Panc1 (cell line): ENCODE data around the gene CDSN. TPM values are rescaled to one million over a fixed set of nuclear protein-coding genes. Genes with fewer than 3 reads are reported as not detected.

ENCODE experiments used
- ATAC-seq: fragments of 200-7000 bp; cut with Tn5 transposase; 2 replicates; pipeline ENCODE4 v1.9.1; 2020; ENCODE audit warnings: mild to moderate bottlenecking, moderate library complexity
- BruUV-seq: library from RNA; stranded (reverse); fragments of 400-500 nt; replicated peaks from 2 replicates; lab custom pipeline; 2021; lab: Mats Ljungman, UMichigan
- CTCF ChIA-PET: fragments of 300-600 bp; sonication (Branson Sonifier 250); formaldehyde crosslinking; loops from one replicate; lab custom pipeline; 2022; ENCODE audit warnings: antibody characterized with exemption; lab: Charles Lee
- POLR2A ChIA-PET: fragments of 300-600 bp; sonication (Branson Sonifier 250); formaldehyde crosslinking; loops from one replicate; lab custom pipeline; 2022; ENCODE audit warnings: antibody characterized with exemption; lab: Charles Lee
- DNase-seq: peaks from one replicate; pipeline ENCODE4 v3.0.0-alpha.2; 2010; ENCODE audit warnings: low read depth, low spot score
- H3K27ac ChIP-seq: 2 replicates; pipeline ENCODE4 v1.5.1; 2011; ENCODE audit warnings: mild to moderate bottlenecking, low read length, inconsistent platforms
- H3K27me3 ChIP-seq: fragments of 200-500 bp; sonication (Bioruptor generic); 2 replicates; pipeline ENCODE4 v1.6.0; 2014; ENCODE audit warnings: low read length, inconsistent platforms; ENCODE audit not compliant: control insufficient read depth, insufficient read depth
- H3K36me3 ChIP-seq: fragments of 200-500 bp; sonication (Bioruptor generic); 2 replicates; pipeline ENCODE4 v1.5.1; 2014; ENCODE audit warnings: inconsistent platforms, mild to moderate bottlenecking, low read length, moderate library complexity; ENCODE audit not compliant: control insufficient read depth, insufficient read depth
- H3K4me1 ChIP-seq: 2 replicates; pipeline ENCODE4 v1.5.1; 2011; ENCODE audit warnings: inconsistent platforms, mild to moderate bottlenecking, low read length, moderate library complexity; ENCODE audit not compliant: control insufficient read depth, insufficient read depth
- H3K4me3 ChIP-seq, 2 experiments: 2 replicates each; pipeline ENCODE4 v1.5.1; 2011 to 2012; ENCODE audit warnings: low read depth in 2 of 2, low read length in 2 of 2, mild to moderate bottlenecking in 2 of 2, inconsistent platforms in 1 of 2, moderate library complexity in 1 of 2
- H3K9me3 ChIP-seq: fragments of 200-500 bp; sonication (Bioruptor generic); 2 replicates; pipeline ENCODE4 v1.5.1; 2014; ENCODE audit warnings: low read depth, mild to moderate bottlenecking, inconsistent platforms, low read length, moderate library complexity; ENCODE audit not compliant: control insufficient read depth, insufficient read depth
- POLR2AphosphoS5 ChIP-seq: IDR thresholded peaks from 2 replicates; pipeline ENCODE4 v1.6.1; 2012; ENCODE audit warnings: mild to moderate bottlenecking, low read depth, low read length, moderate library complexity
- SIN3A ChIP-seq: IDR thresholded peaks from 2 replicates; pipeline ENCODE4 v1.6.1; 2012; ENCODE audit warnings: low read depth, mild to moderate bottlenecking, low read length, moderate library complexity, borderline replicate concordance; ENCODE audit not compliant: insufficient read depth
- TCF7L2 ChIP-seq: IDR thresholded peaks from 2 replicates; pipeline ENCODE4 v1.6.1; 2011; ENCODE audit warnings: mild to moderate bottlenecking, low read depth, low read length, inconsistent platforms
- in situ Hi-C: cut with HindIII; loops from 2 replicates; pipeline ENCODE4 v1.10.0; 2016; ENCODE audit warnings: low sequenced_read_pairs, low pct_unique_long_range_greater_than_20kb
- intact Hi-C: fragments of 100-400 bp; cut with micrococcal nuclease; formaldehyde crosslinking; loops from one replicate; pipeline ENCODE4 v1.10.0; 2022; ENCODE audit not compliant: unreplicated experiment
- total RNA-seq: library from RNA; stranded (reverse); gene quantifications from one replicate; pipeline ENCODE4 v1.2.1, GENCODE V29; 2021; ENCODE audit not compliant: unreplicated experiment
- TF ChIP-seq, protein P1 (sequence below), 2 experiments: IDR thresholded peaks; 2 replicates each; pipeline ENCODE4 v1.6.1; 2011 to 2012; ENCODE audit warnings: low read depth in 2 of 2, control low read depth in 1 of 2, low read length in 1 of 2, mild to moderate bottlenecking in 1 of 2, moderate library complexity in 1 of 2; ENCODE audit not compliant: insufficient read depth in 1 of 2
- TF ChIP-seq, protein P2 (sequence below): fragments of 450-650 bp; IDR thresholded peaks from 2 replicates; pipeline ENCODE4 v1.5.1; 2017; ENCODE audit warnings: mild to moderate bottlenecking

CDSN gene
- total RNA-seq, 1 experiment from 2014 or later = not detected

DNA sequence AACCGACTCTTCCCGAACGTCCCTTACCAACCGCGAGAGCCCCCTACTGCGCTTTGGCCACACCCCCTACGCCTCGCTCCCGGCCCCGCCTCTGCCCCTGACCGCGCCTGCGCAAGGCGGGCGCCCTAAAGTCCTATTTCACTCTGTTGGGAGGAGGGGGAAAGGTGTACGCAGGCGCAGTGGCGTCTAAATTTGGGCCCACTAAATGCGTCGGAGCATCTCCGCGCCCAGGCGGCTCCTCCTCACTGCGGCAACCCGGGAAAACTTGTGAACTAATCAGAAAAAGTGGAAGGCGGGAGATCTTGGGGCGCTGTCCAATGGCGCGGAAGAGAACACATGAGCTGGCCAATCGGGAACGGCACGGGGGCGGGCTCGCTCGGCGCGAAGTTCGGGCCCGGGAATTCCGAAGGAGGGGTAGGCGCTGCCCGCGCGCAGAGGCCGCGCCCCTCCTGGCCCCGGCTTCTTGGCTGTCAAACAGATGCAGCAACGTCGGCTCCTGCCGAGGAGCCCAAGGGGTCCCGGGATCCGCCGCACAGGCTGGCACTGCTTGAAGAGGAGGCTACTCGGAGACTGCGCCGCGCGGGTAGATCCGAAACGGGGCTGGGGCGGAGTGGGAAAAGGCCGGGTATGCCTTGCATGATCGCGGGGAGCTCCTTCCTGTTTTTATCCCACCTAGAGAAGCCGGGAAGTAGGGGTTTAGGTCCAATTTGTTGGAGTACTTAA is 38.1 kb upstream of the CDSN start, which contains the start of gene TCF19:
Gene TCF19 (plus strand): TSS at position 450 of the 723 bp plus-strand sequence. CDS start 881 bp downstream, outside the sequence.
- peak within 1 kb of the TSS; percentile 86 for H3K27ac ChIP-seq
- intact Hi-C loops = no loop called here
- DNase-seq (peak; percentile 96), ATAC-seq (peak; percentile 98)
- no peaks in the 10 kb centered on the region for H3K9me3 ChIP-seq
- BruUV-seq = no TSS peak
- ChIA-PET CTCF (interaction anchor here (1.0 to 1.2 kb wide), 3 partner anchors 21 to 244 kb away, joined by 3 to 4 read pairs (median 4); partner anchors contain the start of gene VARS2), POLR2A (no interaction called here)
- no peaks in the 10 kb centered on the region for H3K27me3 ChIP-seq
- TF ChIP-seq TCF7L2 (0 out of 2 replicates have a peak, but pooled peaks have one; percentile 19), POLR2AphosphoS5 (no peak), SIN3A (peak; percentile 99)
- peaks cover 13% of the 10 kb centered on the region for H3K4me1 ChIP-seq
- in situ Hi-C loops = no loop called here
- peak within 1 kb of the TSS; percentile 65 to 75 for H3K4me3 ChIP-seq
- H3K36me3 ChIP-seq = peaks cover 2% of the 10 kb centered on the region; the same call in 1 of the 2 replicates

DNA sequence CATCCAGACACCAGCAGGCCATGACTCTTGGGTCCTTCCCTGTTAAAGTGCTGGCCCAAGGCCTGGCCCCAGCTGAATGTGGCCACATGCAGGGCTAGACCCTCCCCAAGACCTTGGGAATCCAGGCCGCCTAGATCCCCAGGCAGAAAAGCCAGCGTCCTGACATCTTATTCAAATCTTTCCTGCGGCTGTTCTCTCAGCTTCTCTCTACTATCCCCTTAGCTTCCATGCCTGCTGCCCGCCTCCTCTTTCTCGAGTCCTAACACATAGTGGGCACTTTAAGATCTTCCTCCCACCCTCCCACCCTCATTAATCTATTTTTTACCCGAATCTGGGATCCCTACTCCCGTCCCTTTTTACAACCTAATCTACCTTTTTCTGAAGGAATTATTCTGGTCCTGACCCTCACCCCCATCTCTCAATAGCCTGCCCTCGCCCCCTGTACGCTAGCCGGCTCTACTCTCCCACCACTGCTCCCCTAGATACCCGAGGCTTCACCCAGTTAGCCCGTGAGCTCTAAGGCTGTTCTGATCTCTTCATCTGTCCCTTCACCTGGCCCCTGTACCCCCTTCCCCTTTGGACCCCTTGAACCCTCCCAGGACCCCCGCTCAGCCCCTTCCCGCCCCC is 37.4 kb upstream of the CDSN start, which contains the start of gene CCHCR1:
Gene CCHCR1 (minus strand): TSS at position 290 of the 627 bp plus-strand sequence. CDS start 202 bp downstream, at position 88.
- Histone ChIP-seq H3K9me3 (no peaks in the 10 kb centered on the region), H3K27ac (peak within 1 kb of the TSS; percentile 86), H3K27me3 (no peaks in the 10 kb centered on the region), H3K4me1 (peaks cover 13% of the 10 kb centered on the region), H3K4me3 (peak within 1 kb of the TSS; percentile 65 to 75), H3K36me3 (peaks cover 2% of the 10 kb centered on the region; the same call in 1 of the 2 replicates)
- DNase-seq (no peak), ATAC-seq (no peak; the same call in 1 of the 2 replicates)
- no TSS peak for BruUV-seq
- TF ChIP-seq SIN3A (no peak), TCF7L2 (no peak), POLR2AphosphoS5 (no peak)
- TF ChIP-seq, protein P1, sequence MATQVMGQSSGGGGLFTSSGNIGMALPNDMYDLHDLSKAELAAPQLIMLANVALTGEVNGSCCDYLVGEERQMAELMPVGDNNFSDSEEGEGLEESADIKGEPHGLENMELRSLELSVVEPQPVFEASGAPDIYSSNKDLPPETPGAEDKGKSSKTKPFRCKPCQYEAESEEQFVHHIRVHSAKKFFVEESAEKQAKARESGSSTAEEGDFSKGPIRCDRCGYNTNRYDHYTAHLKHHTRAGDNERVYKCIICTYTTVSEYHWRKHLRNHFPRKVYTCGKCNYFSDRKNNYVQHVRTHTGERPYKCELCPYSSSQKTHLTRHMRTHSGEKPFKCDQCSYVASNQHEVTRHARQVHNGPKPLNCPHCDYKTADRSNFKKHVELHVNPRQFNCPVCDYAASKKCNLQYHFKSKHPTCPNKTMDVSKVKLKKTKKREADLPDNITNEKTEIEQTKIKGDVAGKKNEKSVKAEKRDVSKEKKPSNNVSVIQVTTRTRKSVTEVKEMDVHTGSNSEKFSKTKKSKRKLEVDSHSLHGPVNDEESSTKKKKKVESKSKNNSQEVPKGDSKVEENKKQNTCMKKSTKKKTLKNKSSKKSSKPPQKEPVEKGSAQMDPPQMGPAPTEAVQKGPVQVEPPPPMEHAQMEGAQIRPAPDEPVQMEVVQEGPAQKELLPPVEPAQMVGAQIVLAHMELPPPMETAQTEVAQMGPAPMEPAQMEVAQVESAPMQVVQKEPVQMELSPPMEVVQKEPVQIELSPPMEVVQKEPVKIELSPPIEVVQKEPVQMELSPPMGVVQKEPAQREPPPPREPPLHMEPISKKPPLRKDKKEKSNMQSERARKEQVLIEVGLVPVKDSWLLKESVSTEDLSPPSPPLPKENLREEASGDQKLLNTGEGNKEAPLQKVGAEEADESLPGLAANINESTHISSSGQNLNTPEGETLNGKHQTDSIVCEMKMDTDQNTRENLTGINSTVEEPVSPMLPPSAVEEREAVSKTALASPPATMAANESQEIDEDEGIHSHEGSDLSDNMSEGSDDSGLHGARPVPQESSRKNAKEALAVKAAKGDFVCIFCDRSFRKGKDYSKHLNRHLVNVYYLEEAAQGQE (IDR thresholded peaks at IDR 0.05; ENCODE audit: insufficient read depth in 1 of 2, low read depth in 2 of 2, low read length in 1 of 2) = no peak
- TF ChIP-seq, protein P2, sequence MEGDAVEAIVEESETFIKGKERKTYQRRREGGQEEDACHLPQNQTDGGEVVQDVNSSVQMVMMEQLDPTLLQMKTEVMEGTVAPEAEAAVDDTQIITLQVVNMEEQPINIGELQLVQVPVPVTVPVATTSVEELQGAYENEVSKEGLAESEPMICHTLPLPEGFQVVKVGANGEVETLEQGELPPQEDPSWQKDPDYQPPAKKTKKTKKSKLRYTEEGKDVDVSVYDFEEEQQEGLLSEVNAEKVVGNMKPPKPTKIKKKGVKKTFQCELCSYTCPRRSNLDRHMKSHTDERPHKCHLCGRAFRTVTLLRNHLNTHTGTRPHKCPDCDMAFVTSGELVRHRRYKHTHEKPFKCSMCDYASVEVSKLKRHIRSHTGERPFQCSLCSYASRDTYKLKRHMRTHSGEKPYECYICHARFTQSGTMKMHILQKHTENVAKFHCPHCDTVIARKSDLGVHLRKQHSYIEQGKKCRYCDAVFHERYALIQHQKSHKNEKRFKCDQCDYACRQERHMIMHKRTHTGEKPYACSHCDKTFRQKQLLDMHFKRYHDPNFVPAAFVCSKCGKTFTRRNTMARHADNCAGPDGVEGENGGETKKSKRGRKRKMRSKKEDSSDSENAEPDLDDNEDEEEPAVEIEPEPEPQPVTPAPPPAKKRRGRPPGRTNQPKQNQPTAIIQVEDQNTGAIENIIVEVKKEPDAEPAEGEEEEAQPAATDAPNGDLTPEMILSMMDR = no peak
- ChIA-PET CTCF (no interaction called here), POLR2A (interaction anchor here (0.6 kb wide), 1 partner anchor 46 kb away, joined by 3 read pairs; no protein-coding TSS in a partner anchor)
- intact Hi-C loops = no loop called here
- in situ Hi-C loops = no loop called here
